Measurements from ENCODE around the gene FAM47E. TPM values are rescaled to one million over a fixed set of nuclear protein-coding genes. Genes with fewer than 3 reads are reported as not detected.
A peak's percentile ranks its signal among the peaks of the same experiment; 100 is the strongest.

FAM47E gene
- total and polyA plus RNA-seq, 2 of the 13 experiments (the other 11 are each of a cell fraction or from before 2014, with no cell fraction given), result 0.33 to 0.66 TPM

- no peak for TF ChIP-seq LRRFIP1 (CRISPR knock-in tag; conservative IDR thresholded peaks at IDR 0.05)
- TF ChIP-seq NONO (IDR thresholded peaks at IDR 0.05), result no peak
- TF ChIP-seq NONO (CRISPR knock-in tag; conservative IDR thresholded peaks at IDR 0.05), result no peak
- no peak for TF ChIP-seq TRIM22 (IDR thresholded peaks at IDR 0.05)
- no peak for TF ChIP-seq KDM6A (CRISPR knock-in tag; IDR thresholded peaks at IDR 0.05; ENCODE audit: low read depth)
- TF ChIP-seq PAX8 (CRISPR knock-in tag; IDR thresholded peaks at IDR 0.05; ENCODE audit: borderline replicate concordance), result no peak
- no peak for TF ChIP-seq ZNF737 (CRISPR knock-in tag; IDR thresholded peaks at IDR 0.05; ENCODE audit: borderline replicate concordance)
- no peak for TF ChIP-seq ZNF547 (CRISPR knock-in tag; IDR thresholded peaks at IDR 0.05)
- no peak for TF ChIP-seq MIXL1 (CRISPR knock-in tag; IDR thresholded peaks at IDR 0.05)
- TF ChIP-seq THRA (CRISPR knock-in tag; IDR thresholded peaks at IDR 0.05; ENCODE audit: borderline replicate concordance), result 0 out of 2 replicates have a peak, but pooled peaks have one; percentile 20
- no peak for TF ChIP-seq CBX2 (IDR thresholded peaks at IDR 0.05; ENCODE audit: low read depth, low read length)
- TF ChIP-seq CBX2 (CRISPR knock-in tag; IDR thresholded peaks at IDR 0.05; ENCODE audit: low read depth), result no peak
- no peak for TF ChIP-seq ZNF350 (CRISPR knock-in tag; IDR thresholded peaks at IDR 0.05; ENCODE audit: borderline replicate concordance, low read depth)
- TF ChIP-seq ARID4A (CRISPR knock-in tag; IDR thresholded peaks at IDR 0.05; ENCODE audit: borderline replicate concordance), result peak; percentile 77; the same call in 1 of the 2 replicates
- TF ChIP-seq ZNF441 (CRISPR knock-in tag; IDR thresholded peaks at IDR 0.05; ENCODE audit: borderline replicate concordance), result no peak
- no peak for TF ChIP-seq ZNF709 (CRISPR knock-in tag; IDR thresholded peaks at IDR 0.05)
- TF ChIP-seq GFI1 (CRISPR knock-in tag; IDR thresholded peaks at IDR 0.05; ENCODE audit: borderline replicate concordance), result no peak; the same call in 1 of the 2 replicates
- peak; percentile 81 for TF ChIP-seq ZNF317 (CRISPR knock-in tag; IDR thresholded peaks at IDR 0.05)
These were observed 43.3 kb upstream of the FAM47E start (continued) for GRCh38 chr4:76208005-76208765.
